ENCODE data around the gene TRAF5. TPM values are rescaled to one million over a fixed set of nuclear protein-coding genes. Genes with fewer than 3 reads are reported as not detected.

Gene TRAF5
- total and polyA plus RNA-seq, 11 donors: 1.3 to 8.8 (median 2.1) TPM

DNA sequence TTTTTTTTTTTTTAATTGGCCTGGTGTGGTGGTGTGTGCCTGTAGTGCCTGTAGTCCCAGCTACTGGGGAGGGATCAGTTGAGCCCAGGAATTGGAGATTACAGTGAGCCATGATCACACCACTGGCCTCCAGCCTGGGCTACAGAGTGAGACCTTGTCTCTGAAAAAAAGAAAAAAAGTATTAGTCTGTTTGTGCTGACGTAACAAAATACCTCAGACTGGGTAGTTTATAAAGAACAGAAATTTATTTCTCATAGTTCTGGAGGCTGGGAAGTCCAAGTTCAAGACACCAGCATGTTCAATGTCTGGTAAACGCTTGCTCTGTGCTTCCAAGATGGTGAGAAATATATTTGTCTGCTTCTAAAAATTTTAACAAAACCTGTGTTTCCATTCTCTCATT is 25.8 kb downstream of the TRAF5 start:
- Histone ChIP-seq H3K27me3 (no peaks in the 10 kb centered on the region), H3K36me3 (peaks cover 0 to 21% (median 9%) of the 10 kb centered on the region in 9 donors), H3K9me3 (peaks cover 0 to 12% (median 0%) of the 10 kb centered on the region in 12 donors), H3K4me3 (no peak overlapping the region), H3K4me1 (peaks cover 0 to 17% (median 0%) of the 10 kb centered on the region in 12 donors), H3K27ac (no peak overlapping the region)
- 94 to 100% (median 98%) methylated on average over 2 of the region's 2 CpGs for WGBS, 4 donors
- no peak for ATAC-seq
- intact Hi-C loops (cut with DNase I): no loop called here
- DNase-seq: no peak
- no peak for TF ChIP-seq POLR2A (IDR thresholded peaks at IDR 0.05)
- TF ChIP-seq, protein P1, sequence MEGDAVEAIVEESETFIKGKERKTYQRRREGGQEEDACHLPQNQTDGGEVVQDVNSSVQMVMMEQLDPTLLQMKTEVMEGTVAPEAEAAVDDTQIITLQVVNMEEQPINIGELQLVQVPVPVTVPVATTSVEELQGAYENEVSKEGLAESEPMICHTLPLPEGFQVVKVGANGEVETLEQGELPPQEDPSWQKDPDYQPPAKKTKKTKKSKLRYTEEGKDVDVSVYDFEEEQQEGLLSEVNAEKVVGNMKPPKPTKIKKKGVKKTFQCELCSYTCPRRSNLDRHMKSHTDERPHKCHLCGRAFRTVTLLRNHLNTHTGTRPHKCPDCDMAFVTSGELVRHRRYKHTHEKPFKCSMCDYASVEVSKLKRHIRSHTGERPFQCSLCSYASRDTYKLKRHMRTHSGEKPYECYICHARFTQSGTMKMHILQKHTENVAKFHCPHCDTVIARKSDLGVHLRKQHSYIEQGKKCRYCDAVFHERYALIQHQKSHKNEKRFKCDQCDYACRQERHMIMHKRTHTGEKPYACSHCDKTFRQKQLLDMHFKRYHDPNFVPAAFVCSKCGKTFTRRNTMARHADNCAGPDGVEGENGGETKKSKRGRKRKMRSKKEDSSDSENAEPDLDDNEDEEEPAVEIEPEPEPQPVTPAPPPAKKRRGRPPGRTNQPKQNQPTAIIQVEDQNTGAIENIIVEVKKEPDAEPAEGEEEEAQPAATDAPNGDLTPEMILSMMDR (IDR thresholded peaks at IDR 0.05): no peak

DNA sequence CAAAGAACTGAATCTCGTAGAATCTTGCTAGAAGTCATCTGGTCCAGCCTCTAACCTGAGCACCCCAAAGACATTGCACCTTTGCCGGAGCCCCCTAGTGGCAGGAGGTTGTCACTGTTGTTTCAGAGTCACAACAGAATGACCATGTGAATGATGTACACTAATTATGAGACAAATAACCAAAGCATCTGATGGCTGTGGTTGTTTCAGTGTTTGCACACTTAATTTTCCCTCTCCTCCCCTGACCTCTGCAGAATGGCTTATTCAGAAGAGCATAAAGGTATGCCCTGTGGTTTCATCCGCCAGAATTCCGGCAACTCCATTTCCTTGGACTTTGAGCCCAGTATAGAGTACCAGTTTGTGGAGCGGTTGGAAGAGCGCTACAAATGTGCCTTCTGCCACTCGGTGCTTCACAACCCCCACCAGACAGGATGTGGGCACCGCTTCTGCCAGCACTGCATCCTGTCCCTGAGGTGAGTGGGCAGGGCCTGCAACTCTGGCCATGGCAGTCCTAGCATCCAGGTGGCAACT is 26.4 kb downstream of the TRAF5 start:
- TF ChIP-seq POLR2A (IDR thresholded peaks at IDR 0.05): no peak
- TF ChIP-seq, protein P1 (IDR thresholded peaks at IDR 0.05): peak; percentile 34 to 70 (median 55)
- peaks cover 0 to 25% (median 12%) of the 10 kb centered on the region in 9 donors for H3K36me3 ChIP-seq
- peaks cover 0 to 12% (median 0%) of the 10 kb centered on the region in 12 donors for H3K9me3 ChIP-seq
- H3K27ac ChIP-seq: peak overlapping the region in 1 of 12 donors; percentile 20
- no peak for ATAC-seq
- H3K27me3 ChIP-seq: no peaks in the 10 kb centered on the region
- WGBS, 4 donors: 80 to 86% (median 83%) methylated on average over 8 of the region's 8 CpGs
- intact Hi-C loops (cut with DNase I): no loop called here
- H3K4me3 ChIP-seq: no peak overlapping the region
- peaks cover 0 to 20% (median 0%) of the 10 kb centered on the region in 12 donors for H3K4me1 ChIP-seq
- no peak for DNase-seq

DNA sequence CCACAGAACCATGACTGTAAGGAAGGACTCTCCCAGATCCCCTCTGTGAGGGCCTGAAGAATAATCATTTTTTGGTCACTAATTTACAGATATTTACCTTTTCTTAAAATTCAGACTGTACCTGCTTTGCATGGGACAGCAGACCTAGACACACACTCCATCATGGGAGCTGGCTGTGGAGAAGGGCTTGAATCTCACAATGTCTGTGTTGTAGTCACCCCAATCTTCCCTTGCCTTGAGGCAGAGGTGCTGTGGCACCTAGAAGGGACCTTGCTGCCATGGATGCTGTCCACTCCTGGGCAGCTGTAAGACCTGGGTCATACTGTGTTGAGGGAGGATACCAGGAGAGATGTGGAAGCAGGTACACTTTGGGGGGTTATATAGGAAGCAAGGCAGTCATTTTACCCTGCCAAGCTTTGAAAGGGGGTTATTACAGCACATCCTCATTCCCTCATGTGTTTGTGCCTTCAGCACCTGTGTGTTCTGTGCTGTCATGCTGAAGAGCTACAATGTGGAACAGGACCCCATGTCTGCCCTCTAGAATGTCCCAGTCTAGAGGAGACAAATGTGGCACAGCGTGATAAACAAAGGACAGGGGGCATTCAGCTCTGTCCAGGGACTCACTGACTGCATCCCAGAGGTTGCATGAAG is 27.1 kb downstream of the TRAF5 start:
- intact Hi-C loops (cut with DNase I): no loop called here
- no peak for ATAC-seq
- no peak for TF ChIP-seq POLR2A (IDR thresholded peaks at IDR 0.05)
- TF ChIP-seq, protein P1 (IDR thresholded peaks at IDR 0.05): no peak
- Histone ChIP-seq H3K4me1 (peaks cover 0 to 20% (median 0%) of the 10 kb centered on the region in 12 donors), H3K4me3 (no peak overlapping the region), H3K9me3 (peaks cover 0 to 12% (median 0%) of the 10 kb centered on the region in 12 donors), H3K27me3 (no peaks in the 10 kb centered on the region), H3K36me3 (peaks cover 0 to 26% (median 12%) of the 10 kb centered on the region in 9 donors), H3K27ac (peak overlapping the region in 1 of 12 donors; percentile 20)
- WGBS, 4 donors: 0 to 56% (median 0%) methylated on average over 1 of the region's 1 CpG
- no peak for DNase-seq

DNA sequence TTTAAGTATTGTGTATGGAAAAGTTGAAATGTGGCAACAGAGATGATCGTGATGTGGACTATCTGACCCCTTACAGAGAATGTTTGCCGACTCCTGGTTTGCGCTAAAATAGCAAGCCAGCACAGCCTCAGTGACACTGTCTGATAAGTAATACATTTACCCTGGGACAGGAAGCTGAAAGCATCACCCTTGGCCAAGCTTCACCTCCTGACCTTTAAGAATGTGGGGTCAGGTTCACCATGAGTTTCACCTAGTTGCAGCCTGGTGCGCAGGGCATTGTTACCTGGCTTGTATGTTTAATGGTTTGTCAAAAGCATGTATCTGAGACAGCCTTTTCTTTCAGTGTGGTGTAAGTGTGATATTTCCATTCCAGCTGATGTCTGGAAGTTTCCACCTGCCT is 29.2 kb downstream of the TRAF5 start:
- DNase-seq: no peak
- 90 to 95% (median 92%) methylated on average over 4 of the region's 4 CpGs for WGBS, 4 donors

More for the DNA sequence above, 29.2 kb downstream of the TRAF5 start:
- H3K4me3 ChIP-seq: no peak overlapping the region
- peaks cover 0 to 20% (median 0%) of the 10 kb centered on the region in 12 donors for H3K4me1 ChIP-seq
- ATAC-seq: no peak
- no peak overlapping the region for H3K27ac ChIP-seq
- intact Hi-C loops (cut with DNase I): no loop called here
- peaks cover 0 to 47% (median 28%) of the 10 kb centered on the region in 9 donors for H3K36me3 ChIP-seq
- H3K27me3 ChIP-seq: no peaks in the 10 kb centered on the region
- peaks cover 0 to 12% (median 0%) of the 10 kb centered on the region in 12 donors for H3K9me3 ChIP-seq
- TF ChIP-seq, protein P1 (IDR thresholded peaks at IDR 0.05): no peak
- no peak for TF ChIP-seq POLR2A (IDR thresholded peaks at IDR 0.05)
